Caki2 (cell line): ENCODE results near the gene CKAP2L. TPM values are rescaled to one million over a fixed set of nuclear protein-coding genes. Genes with fewer than 3 reads are reported as not detected.
A peak's percentile ranks its signal among the peaks of the same experiment; 100 is the strongest.

Experiments
- DNase-seq: peaks from one replicate; pipeline ENCODE4 v3.0.0-alpha.2; 2015; ENCODE audit warnings: low read depth
- in situ Hi-C: cut with HindIII; loops from 2 replicates; pipeline ENCODE4 v1.10.0; 2016; ENCODE audit warnings: low sequenced_read_pairs, low pct_unique_long_range_greater_than_20kb, mixed read lengths
- total RNA-seq: library from RNA; depleted of rRNA; stranded (reverse); fragments of >200 nt; shearing (Covaris generic); gene quantifications from 2 replicates; pipeline ENCODE4 v1.2.3, GENCODE V29; 2014; ENCODE audit warnings: low replicate concordance

CKAP2L gene
- total RNA-seq, 1 experiment from 2014 or later, result 15.3 TPM

DNA sequence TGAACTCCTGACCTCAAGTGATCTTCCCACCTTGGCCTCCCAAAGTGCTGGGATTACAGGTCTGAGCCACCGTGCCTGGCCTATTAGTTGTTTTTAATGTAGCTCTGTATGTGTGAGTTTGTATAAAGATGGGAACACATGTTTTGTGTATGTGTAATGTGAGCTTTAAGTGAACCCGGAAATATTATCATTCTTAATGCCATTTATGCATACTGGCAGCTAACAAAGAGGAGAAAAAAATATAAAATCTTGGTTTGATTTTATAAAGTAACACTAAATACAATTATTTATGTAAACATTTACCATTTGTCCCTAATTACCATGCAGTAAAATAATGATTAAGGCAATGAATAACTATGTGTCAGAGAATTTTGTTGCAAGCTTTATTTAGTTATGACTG lies 9.1 kb upstream of the CKAP2L start:
- no peak for DNase-seq
- in situ Hi-C loops, result no loop called here

DNA sequence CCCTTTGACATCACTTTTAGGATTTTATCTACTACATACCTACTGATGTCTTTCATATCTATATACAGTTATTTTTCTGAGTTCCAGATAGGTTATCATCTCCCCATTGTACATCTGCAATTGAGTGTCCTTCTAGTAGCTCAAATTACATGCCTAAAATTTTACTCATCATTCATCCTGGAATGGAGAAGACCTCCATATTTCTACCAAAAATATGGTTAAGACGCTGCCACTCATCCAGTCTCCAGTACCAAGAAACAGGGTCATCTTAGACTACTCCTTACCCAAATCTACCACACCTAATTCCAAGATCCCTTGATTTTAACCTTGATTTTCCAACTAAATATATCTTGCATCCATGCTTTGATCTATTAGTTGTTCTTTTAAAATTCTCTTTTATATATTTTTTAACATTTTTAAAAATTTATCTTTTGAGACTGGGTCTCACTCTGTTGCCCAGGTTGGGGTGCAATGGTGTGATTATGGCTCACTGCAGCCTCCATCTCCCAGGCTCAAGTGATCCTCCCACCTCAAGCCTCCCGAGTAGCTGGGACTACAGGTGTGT lies 8.6 kb upstream of the CKAP2L start:
- no peak for DNase-seq
- in situ Hi-C loops, result no loop called here

DNA sequence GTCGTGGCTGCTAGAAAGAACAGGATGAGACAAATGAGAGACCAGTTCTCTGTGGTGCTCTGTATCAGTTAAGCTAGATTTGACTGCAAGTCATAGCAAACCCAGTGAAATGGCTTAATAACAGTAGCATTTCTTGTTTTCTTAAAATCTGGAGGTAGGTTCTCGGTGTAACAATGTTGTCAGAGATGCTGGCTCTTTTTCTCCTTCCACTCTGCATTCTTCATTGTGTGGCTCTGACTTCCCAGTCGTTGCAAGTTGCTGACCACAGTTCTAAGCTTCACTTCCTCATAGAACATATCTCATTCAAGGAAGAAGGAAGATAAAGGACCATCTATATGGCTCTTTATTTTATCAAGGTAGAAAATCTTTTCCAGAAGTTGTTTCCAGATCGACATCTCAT lies 7.9 kb upstream of the CKAP2L start:
- no peak for DNase-seq
- in situ Hi-C loops, result no loop called here

DNA sequence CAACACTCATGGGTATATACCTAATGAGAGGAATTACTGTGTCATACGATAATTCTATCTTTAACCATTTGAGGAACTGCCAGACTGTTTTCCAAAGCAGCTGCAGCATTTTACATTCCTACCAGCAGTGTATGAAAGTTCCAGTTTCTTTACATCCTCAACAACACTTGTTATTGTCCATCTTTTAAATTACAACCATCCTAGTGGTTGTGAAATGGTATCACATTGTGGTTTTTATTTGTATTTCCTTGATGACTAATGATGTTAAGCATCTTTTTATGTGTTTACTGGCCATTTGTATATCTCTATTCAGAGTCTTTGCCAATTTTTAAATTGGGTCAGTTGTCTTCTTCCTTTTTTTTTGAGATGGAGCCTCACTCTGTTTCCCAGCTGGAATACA lies 4.0 kb upstream of the CKAP2L start:
- in situ Hi-C loops, result no loop called here
- no peak for DNase-seq

DNA sequence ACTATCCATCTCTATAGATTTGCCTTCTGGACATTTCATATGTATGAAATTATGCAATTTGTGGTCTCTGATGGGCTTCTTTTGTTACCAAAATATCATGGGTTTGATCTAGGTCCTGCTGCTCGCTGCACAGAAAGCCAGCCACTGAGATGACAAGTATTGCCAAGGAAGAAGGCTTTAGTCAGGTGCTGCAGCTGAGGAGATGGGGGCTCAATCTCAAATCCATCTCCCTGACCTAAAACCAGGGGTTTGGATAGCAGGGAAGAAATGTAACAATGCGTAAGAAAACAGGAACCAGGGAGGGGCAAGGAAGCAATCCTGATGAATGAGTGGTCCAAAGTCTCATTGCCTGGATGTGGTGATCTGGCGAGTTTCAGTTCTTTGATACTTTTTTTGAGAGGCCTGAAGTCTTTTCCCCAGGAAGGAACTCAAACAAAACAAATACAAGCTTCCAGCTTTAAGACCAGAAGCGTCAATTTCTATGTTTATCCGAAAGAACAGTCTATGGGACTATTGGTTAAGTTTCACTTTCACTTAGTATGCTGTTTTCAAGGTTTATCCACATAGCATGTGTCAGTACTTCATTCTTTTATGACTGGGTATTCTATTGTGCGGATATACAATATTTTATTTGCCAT lies 3.4 kb upstream of the CKAP2L start:
- in situ Hi-C loops, result no loop called here

DNA sequence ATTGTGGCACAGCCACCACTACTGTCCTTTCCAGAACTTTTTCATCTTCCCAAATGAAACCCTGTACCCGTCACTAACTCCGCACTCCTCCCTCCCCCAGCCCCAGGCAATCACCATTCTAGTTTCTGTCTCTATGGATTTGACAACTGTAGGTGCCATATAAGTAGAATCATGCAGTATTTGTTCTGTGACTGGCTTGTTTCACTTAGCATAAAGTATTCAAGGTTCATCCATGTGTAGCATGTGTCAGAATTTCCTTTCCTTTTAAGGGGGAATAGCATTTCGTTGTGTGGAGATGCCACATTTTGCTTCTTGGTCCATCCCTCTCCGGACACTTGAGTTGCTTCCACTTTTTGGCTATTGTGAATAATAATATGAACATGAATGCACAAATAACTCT lies 842 bp upstream of the CKAP2L start:
- in situ Hi-C loops, result no loop called here
- DNase-seq, result peak; percentile 46

More for the DNA sequence above, 3.4 kb upstream of the CKAP2L start:
- no peak for DNase-seq

DNA sequence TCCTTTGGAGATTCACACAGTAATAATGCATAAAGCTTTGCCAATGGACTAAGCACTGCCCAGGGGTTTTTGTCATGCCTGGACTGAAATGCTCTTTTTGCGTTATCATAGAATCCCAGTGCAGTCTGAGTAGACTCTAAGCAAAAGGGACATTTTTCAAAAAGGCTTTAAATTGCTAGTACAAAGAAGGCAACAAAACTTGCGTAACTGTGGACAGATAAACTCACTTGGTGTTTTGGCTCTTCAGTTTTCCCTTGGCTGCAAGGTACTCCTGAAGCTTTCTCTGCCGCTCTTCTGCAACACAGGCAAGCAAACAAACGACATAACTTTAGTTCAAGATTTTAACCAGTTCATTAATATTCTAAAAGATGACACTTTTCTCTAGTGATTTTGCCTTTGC lies 2.1 kb downstream of the CKAP2L start:
- in situ Hi-C loops, result no loop called here
- DNase-seq, result no peak

DNA sequence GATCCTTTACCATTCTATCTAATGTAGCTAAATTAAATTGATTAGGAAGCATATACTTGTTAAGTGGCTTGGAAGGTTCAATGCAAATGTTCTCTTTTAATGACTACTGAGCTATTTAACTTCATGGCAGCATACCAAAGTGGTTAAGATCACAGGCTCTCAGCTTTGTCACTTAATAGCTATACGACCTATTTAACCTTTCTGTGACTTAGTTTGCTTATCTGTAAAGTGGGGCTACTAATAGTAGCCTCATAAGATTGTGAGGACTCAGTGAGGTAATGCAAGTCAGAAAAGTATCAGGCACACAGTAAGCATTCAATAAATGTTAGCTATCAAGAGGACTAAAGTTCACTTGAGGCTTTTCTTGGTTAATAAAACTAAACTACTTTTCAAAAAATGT lies 4.3 kb downstream of the CKAP2L start:
- in situ Hi-C loops, result no loop called here
- DNase-seq, result no peak

DNA sequence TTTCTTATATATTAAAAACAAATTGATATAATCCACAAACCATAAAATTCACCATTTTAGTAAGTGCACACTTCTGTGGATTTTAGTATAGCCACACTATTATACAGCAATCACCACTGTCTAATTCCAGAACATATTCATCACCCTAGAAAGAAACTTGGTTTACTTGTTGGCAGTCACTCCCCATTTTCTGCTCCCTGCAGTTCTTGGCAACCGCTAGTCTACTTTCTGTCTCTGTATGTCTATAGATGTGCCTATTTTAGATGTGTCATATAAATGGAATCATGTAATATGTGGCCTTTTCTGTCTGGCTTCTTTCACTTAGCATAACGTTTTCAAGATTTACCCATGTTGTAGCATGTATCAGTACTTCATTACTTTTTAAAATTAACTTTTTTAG lies 5.7 kb downstream of the CKAP2L start:
- in situ Hi-C loops, result no loop called here
- DNase-seq, result no peak

DNA sequence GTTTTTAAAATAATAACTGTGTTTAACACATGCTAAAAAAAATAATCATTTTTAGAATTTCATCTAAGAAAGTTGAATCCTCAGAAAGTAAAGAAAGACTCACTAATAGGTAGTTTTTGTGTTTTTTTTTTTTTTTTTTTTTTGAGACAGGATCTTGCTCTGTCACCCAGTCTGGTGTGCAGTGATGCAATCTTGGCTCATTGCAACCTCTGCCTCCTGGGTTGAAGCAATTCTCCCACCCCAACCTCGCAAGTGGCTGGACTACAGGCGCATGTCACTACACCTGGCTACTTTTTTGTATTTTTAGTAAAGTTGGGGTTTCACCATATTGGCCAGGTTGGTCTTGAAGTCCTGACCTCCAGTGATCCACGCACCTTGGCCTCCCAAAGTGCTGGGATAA lies 7.1 kb downstream of the CKAP2L start:
- in situ Hi-C loops, result no loop called here
- no peak for DNase-seq

DNA sequence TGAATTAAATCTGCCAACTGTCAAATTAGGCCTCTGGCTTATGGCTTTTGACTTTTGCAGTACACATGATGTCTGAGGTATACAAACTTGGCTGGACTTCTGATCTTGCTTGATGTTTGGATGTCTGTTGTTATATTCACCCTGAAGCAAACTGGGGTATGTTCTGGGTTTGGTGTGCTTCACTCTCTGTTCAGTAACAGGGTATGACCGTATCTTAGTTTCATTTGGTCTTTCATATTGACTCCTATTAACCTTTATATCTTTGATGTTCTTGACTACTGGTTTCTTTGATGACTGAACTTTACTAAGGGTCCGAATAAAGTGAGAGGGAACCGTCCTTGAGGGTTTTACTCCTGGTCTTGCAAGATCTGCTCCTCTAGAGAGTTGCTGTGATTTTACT lies 8.2 kb downstream of the CKAP2L start:
- DNase-seq, result no peak
- in situ Hi-C loops, result no loop called here

DNA sequence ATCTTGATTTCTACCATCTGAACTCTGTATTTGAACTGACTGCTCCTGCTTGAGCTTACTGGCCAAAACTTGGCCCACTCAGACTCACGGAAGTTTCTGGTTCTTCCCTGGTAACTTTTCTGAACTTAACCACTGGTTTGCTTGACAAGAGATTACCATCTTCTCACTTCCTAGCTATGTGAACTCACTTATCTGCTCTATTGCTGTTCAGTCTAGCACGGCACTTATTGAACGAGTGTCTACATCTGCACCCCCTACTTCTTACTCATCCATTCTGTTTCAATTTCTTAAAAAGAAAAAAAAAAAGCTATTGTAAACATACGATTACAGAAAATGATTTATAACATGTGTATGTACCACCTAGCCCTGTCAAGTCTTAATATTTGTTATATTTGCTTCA lies 9.0 kb downstream of the CKAP2L start:
- in situ Hi-C loops, result no loop called here

DNA sequence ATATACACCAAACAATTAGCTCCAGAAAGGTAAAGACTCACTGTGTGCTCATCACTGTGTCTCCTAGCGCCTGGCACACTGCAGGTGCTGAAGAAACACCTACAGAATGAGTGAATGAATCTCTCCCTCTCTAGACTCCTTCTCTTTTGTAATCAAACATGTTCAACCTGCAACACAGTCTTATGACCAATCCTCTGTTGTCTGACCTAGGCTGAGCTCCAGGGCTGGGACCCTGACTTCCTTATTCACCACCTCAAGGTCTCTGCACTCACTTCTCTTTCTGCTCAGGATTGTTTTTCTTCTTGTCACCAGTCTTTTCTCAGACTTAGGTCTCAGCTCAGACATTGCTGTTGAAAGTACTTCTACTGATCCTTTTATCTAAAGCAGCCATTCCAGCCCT lies 9.8 kb downstream of the CKAP2L start:
- DNase-seq, result no peak
- in situ Hi-C loops, result no loop called here

More for the DNA sequence above, 9.0 kb downstream of the CKAP2L start:
- DNase-seq, result no peak

DNA sequence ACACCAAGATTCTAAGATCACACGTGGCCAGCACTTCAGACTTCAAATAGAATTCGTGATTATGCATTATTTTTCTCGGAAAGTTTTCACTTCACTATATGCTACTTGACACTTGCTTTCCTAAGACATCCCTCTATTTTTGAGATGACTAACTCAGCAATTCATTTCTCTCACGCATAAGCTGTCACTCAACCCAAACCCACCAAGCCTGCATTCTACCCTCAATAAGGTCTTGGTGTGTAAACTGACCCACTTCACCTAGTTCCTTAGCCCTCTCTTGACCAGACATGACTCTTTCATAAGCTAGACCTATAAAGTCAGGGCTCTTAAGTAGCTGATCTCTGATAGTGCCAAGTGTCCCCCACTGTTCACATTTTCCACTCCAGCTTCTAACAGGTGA lies 11.7 kb downstream of the CKAP2L start:
- in situ Hi-C loops, result no loop called here
- no peak for DNase-seq

DNA sequence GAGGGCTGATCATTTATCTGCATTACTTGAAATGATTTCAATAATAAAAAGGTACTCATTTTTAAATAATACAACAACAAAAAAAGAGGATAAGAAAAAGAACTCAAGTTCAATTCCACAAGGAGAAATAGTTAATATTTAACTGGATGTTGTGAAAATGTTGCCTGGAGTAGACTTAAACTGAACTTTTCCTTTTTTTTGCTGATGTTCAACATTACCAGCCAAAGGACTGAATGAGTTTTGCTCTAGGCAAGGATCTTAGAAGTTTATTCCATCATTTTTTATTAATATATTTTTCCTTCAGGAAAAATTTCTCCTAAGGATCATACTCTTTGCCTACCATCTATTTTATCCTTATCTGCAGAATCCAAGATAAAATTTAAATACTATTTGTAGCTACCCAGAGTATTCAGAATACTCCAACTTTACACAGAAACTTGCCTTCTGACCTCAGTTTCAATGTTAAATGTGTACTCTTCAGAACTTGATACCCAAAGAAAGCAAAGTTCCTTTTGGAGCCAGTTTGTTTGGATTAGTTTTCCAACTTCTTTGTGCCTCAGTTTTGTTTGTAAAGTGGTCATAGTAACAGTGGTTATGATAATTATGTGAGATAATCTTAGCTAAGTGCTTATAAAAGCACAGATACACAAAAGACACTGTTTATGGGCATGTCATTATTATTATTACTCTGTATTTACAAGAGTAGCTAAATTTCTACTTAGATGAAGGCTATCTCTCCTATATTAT lies 12.8 kb downstream of the CKAP2L start:
- in situ Hi-C loops, result no loop called here
- no peak for DNase-seq

DNA sequence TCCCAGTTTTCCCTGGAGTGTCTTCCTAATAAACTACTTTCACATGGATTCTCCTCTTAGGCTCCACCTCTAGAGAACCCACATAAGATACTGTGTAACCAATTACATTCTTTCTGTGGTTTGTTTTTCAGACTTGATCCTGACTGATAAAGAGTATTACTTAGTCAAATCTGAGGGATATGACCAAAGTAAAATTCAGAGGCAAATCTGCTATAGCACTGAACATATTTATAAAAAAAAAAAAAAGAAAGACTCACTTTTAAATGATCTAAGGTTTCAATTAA lies 13.9 kb downstream of the CKAP2L start:
- no peak for DNase-seq
- in situ Hi-C loops, result no loop called here

DNA sequence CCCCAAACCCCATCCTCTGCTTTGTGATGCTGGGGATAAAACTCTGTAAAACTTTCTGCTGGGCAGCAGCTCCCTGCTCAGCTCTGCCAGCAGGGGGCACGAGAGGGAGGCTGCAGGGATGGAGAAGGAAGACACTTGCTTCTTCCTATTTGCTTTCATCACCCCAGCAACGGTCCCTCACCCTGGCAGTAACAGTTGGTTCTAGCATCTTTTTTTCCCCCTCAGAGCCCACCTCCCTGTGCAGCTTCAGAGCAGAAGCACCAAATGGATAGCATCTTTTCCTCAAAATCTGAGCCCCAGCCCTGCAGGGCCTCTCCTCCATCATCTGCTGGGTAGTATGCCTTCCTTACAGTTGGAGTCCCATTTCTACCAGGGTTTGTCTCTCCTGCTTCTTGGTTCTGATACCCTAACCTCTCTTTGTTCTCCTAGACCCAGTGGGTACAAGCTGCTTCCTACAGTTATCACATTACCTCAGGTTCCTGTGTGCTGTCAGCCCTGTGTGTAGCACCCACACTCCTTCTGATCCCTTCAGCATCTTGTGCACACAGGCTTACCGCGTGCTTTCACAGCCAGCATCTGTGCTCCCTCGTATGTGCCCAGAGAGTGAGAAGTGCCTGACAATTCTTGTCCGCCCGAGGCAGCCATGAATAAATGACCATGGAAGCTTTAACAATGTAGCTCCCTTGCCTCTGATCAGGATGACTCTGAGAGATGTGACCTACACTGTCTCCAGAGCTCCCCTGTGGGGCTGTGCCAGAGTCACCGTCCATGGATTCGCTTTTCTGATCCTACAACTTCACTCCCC lies 14.5 kb downstream of the CKAP2L start:
- DNase-seq, result peak; percentile 70
- in situ Hi-C loops, result no loop called here

DNA sequence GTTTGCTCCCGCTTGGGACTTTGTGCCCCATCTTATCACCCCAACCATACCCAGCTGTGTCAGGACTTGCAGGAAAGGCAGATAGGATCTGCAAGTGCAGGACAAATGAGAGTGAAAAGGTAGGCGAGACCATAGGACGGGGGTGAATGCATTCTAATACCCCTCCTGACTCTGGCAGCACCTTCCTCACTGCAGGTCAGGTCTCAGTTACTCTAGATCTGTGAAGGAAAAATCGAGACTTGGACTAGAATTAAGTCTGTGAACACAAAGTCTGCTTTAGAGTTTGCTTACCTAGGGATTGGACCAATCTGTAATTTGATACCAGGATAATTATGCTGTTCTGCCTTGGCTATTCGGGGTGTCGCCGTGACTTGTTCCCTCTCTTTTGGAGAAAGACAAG lies 23.9 kb downstream of the CKAP2L start:
- in situ Hi-C loops, result no loop called here

DNA sequence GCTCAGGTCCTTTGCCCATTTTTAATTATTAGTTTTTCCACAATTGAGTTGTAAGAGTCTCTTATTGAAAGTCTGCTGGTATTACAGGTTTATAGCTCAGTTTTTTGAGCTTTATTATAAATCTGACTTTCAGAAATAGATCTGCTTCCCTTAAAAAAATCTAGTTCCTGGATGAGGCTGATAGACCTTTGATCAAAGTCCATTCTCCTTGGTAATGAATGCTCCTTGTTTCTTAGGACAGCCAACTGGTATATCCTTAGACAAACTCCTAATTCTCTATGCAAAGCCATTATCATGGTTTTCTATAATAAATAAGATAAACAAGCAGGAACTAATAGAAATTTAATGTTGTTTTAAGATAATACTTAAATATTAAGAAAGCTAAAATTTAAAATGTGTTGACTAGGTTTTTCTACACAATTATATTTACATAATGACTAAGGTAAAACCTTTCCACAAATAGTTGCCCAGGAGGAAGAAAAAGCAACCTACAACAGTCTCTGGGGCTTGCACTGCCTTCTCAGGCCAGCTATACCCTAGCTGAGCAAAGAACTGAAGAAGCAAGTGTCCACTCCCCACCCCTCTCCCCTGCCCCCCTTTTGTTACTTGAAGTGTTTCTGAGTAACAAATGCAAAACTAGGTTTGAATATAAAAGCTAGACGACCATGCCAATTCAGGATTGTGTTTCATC lies 26.7 kb downstream of the CKAP2L start:
- in situ Hi-C loops, result no loop called here
- DNase-seq, result no peak

More for the DNA sequence above, 23.9 kb downstream of the CKAP2L start:
- DNase-seq, result no peak
